Measurements from ENCODE around the gene WDR72. TPM values are rescaled to one million over a fixed set of nuclear protein-coding genes. Genes with fewer than 3 reads are reported as not detected.

Gene WDR72
- total RNA-seq, 2 donors from 2014 or later: 4.1 to 12.2 TPM

DNA sequence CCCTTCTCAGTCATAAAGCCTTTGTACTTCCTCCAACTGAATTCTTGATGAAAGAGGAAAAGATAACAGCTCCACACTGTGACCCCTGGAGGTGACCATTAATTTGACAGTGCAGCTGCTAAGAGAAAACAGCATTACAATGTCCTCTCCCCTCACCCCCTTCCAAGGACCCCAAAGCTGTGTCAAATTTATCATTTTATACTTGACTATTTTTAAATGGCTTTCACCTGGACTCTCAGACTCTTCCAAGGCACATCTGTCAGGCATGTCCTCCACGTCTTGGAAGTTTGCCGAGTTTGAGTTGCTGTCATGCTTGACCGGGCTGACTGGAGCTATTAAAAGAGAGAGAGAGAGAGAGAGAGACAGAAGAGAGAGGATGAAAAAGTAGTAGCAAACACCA lies 236.5 kb downstream of the WDR72 start:
- no peak overlapping the region for H3K27ac Mint-ChIP-seq
- H3K36me3 Mint-ChIP-seq (ENCODE audit: low read depth): peaks cover 14% of the 10 kb centered on the region
- DNase-seq: no peak
- no peaks in the 10 kb centered on the region for H3K27me3 Mint-ChIP-seq (ENCODE audit: insufficient read depth)
- Histone ChIP-seq H3K27me3 (ENCODE audit: control insufficient read depth, insufficient read depth, low read length, poor library complexity, severe bottlenecking) (no peaks in the 10 kb centered on the region), H3K36me3 (ENCODE audit: control insufficient read depth, insufficient read depth, low read length) (peaks cover 11% of the 10 kb centered on the region), H3K4me3 (ENCODE audit: low read length) (no peak overlapping the region), H3K9ac (ENCODE audit: extremely low read depth, low read length, poor library complexity, severe bottlenecking) (no peak overlapping the region), H3K9me3 (ENCODE audit: control insufficient read depth, low read length) (no peaks in the 10 kb centered on the region), H3K4me1 (ENCODE audit: control insufficient read depth, insufficient read depth, low read length) (peaks cover 8% of the 10 kb centered on the region), H3K27ac (ENCODE audit: low read depth, low read length) (no peak overlapping the region)
- WGBS, 2 experiments (ENCODE audit: insufficient coverage in 1 of 2, insufficient read length in 1 of 2): 90% methylated on average over 3 of the region's 3 CpGs; no CpG with 5 or more reads in 1 of the 2 experiments
- H3K4me1 Mint-ChIP-seq: peaks cover 14% of the 10 kb centered on the region
- TF ChIP-seq, protein P1, sequence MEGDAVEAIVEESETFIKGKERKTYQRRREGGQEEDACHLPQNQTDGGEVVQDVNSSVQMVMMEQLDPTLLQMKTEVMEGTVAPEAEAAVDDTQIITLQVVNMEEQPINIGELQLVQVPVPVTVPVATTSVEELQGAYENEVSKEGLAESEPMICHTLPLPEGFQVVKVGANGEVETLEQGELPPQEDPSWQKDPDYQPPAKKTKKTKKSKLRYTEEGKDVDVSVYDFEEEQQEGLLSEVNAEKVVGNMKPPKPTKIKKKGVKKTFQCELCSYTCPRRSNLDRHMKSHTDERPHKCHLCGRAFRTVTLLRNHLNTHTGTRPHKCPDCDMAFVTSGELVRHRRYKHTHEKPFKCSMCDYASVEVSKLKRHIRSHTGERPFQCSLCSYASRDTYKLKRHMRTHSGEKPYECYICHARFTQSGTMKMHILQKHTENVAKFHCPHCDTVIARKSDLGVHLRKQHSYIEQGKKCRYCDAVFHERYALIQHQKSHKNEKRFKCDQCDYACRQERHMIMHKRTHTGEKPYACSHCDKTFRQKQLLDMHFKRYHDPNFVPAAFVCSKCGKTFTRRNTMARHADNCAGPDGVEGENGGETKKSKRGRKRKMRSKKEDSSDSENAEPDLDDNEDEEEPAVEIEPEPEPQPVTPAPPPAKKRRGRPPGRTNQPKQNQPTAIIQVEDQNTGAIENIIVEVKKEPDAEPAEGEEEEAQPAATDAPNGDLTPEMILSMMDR (conservative IDR thresholded peaks at IDR 0.05): peak; percentile 54
- no peak overlapping the region for H3K4me3 Mint-ChIP-seq
- H3K9me3 Mint-ChIP-seq: no peaks in the 10 kb centered on the region

- Histone ChIP-seq H3K9ac (ENCODE audit: extremely low read depth, low read length, poor library complexity, severe bottlenecking) (no peak overlapping the region), H3K27ac (ENCODE audit: low read depth, low read length) (peak overlapping the region; percentile 88), H3K36me3 (ENCODE audit: control insufficient read depth, insufficient read depth, low read length) (peaks cover 19% of the 10 kb centered on the region), H3K4me1 (ENCODE audit: control insufficient read depth, insufficient read depth, low read length) (peaks cover 5% of the 10 kb centered on the region), H3K27me3 (ENCODE audit: control insufficient read depth, insufficient read depth, low read length, poor library complexity, severe bottlenecking) (no peaks in the 10 kb centered on the region), H3K9me3 (ENCODE audit: control insufficient read depth, low read length) (no peaks in the 10 kb centered on the region), H3K4me3 (ENCODE audit: low read length) (no peak overlapping the region)
- Mint-ChIP-seq H3K27ac (no peak overlapping the region), H3K27me3 (ENCODE audit: insufficient read depth) (no peaks in the 10 kb centered on the region), H3K36me3 (ENCODE audit: low read depth) (peaks cover 19% of the 10 kb centered on the region), H3K9me3 (no peaks in the 10 kb centered on the region), H3K4me3 (no peak overlapping the region), H3K4me1 (peaks cover 7% of the 10 kb centered on the region)
- 54 to 79% methylated on average over 2 of the region's 2 CpGs for WGBS, 2 experiments (ENCODE audit: insufficient coverage in 1 of 2, insufficient read length in 1 of 2)
- no peak for DNase-seq
- TF ChIP-seq, protein P1 (conservative IDR thresholded peaks at IDR 0.05): no peak
Measured at GRCh38 chr15:53520996-53521395, 238.5 kb downstream of the WDR72 start.

DNA sequence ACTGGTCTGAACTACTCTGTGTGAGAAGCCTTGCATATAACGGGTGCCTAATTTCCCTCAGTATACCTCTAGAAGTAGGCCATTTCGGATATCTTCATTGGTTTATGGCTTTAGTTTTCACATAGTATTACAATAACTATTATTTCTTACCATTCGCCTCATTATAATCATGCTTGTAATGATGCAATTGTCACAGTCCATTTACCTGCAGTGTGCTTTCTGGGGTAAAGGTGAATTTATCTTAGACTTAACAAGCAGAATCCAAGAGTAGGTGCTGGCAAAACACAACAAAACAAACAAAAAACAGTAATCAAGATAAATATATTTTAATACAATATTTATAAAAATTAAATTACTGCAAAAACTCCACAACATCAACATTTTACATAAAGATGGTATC lies 246.0 kb downstream of the WDR72 start:
- no peaks in the 10 kb centered on the region for H3K4me1 ChIP-seq (ENCODE audit: control insufficient read depth, insufficient read depth, low read length)
- H3K27me3 ChIP-seq (ENCODE audit: control insufficient read depth, insufficient read depth, low read length, poor library complexity, severe bottlenecking): no peaks in the 10 kb centered on the region
- Mint-ChIP-seq H3K36me3 (ENCODE audit: low read depth) (peaks cover 43% of the 10 kb centered on the region), H3K4me3 (no peak overlapping the region), H3K27me3 (ENCODE audit: insufficient read depth) (no peaks in the 10 kb centered on the region), H3K4me1 (peaks cover 11% of the 10 kb centered on the region), H3K9me3 (no peaks in the 10 kb centered on the region), H3K27ac (no peak overlapping the region)
- no peak for DNase-seq
- H3K36me3 ChIP-seq (ENCODE audit: control insufficient read depth, insufficient read depth, low read length): peaks cover 30% of the 10 kb centered on the region
- no peaks in the 10 kb centered on the region for H3K9me3 ChIP-seq (ENCODE audit: control insufficient read depth, low read length)
- no peak overlapping the region for H3K9ac ChIP-seq (ENCODE audit: extremely low read depth, low read length, poor library complexity, severe bottlenecking)
- 90 to 100% methylated on average over 1 to 3 of the region's 3 CpGs for WGBS, 2 experiments (ENCODE audit: insufficient coverage in 1 of 2, insufficient read length in 1 of 2)
- H3K4me3 ChIP-seq (ENCODE audit: low read length): no peak overlapping the region
- TF ChIP-seq, protein P1 (conservative IDR thresholded peaks at IDR 0.05): no peak
- H3K27ac ChIP-seq (ENCODE audit: low read depth, low read length): no peak overlapping the region

Data from endodermal cell (in vitro differentiated cells).